Lung (tissue), 12 donors: Measurements from ENCODE around the gene ALPI. TPM values are rescaled to one million over a fixed set of nuclear protein-coding genes. Genes with fewer than 3 reads are reported as not detected.

ENCODE experiments used
- ATAC-seq: fragments of 200-7000 bp; cut with Tn5 transposase; one replicate; pipeline ENCODE4 v1.9.1; 2020; ENCODE audit warnings: moderate number of reproducible peaks; ENCODE audit not compliant: insufficient read depth, low FRiP score
- DNase-seq, 3 donors: peaks; one replicate each; pipeline ENCODE4 v3.0.0-alpha.2; 2013 to 2017
- H3K27ac ChIP-seq, 2 donors: one replicate each; pipeline ENCODE4 v1.5.1; 2013; ENCODE audit warnings: mild to moderate bottlenecking in 2 of 2, moderate library complexity in 2 of 2, control low read depth in 1 of 2, inconsistent platforms in 1 of 2, low read depth in 1 of 2, low read length in 1 of 2
- H3K27me3 ChIP-seq, 3 donors: one replicate each; pipeline ENCODE4 v1.5.1; 2013; ENCODE audit warnings: low read length in 2 of 3; ENCODE audit not compliant: control insufficient read depth in 3 of 3, insufficient read depth in 3 of 3
- H3K36me3 ChIP-seq, 4 donors: one replicate each; pipeline ENCODE4 v1.5.1; 2013; ENCODE audit warnings: low read length in 4 of 4, mild to moderate bottlenecking in 1 of 4, moderate library complexity in 1 of 4; ENCODE audit not compliant: control insufficient read depth in 4 of 4, insufficient read depth in 4 of 4
- H3K4me1 ChIP-seq, 5 donors: one replicate each; pipeline ENCODE4 v1.5.1; 2013; ENCODE audit warnings: low read length in 5 of 5, mild to moderate bottlenecking in 2 of 5, moderate library complexity in 1 of 5; ENCODE audit not compliant: control insufficient read depth in 5 of 5, insufficient read depth in 5 of 5
- H3K4me3 ChIP-seq: one replicate; pipeline ENCODE4 v1.5.1; 2013; ENCODE audit warnings: mild to moderate bottlenecking, control low read depth, moderate library complexity
- H3K9ac ChIP-seq, 2 donors: one replicate each; pipeline ENCODE4 v1.5.1; 2013; ENCODE audit warnings: low read length in 2 of 2, control low read depth in 1 of 2; ENCODE audit not compliant: insufficient read depth in 1 of 2
- H3K9me3 ChIP-seq, 4 donors: one replicate each; pipeline ENCODE4 v1.5.1; 2013; ENCODE audit warnings: low read length in 3 of 4, mild to moderate bottlenecking in 1 of 4, moderate library complexity in 1 of 4; ENCODE audit not compliant: control insufficient read depth in 4 of 4, insufficient read depth in 3 of 4
- WGBS, 2 donors: extraction: QIAGEN DNeasy Blood & Tissue Kit; methylation state at CpG; one replicate each; pipeline ENCODE4 v1.1.7; 2013; 5-methylcytosine and 5-hydroxymethylcytosine counted together
- polyA plus RNA-seq, 2 donors: library from polyadenylated mRNA; stranded (reverse); fragments of 200-250 nt; gene quantifications; one replicate each; pipeline ENCODE4 v1.2.1, GENCODE V29; 2013
- total RNA-seq, 2 donors: library from RNA; depleted of rRNA in 1 of 2; stranded (reverse); fragments of >200 nt in 1 of 2; gene quantifications; one replicate each; pipeline ENCODE4 v1.2.1, GENCODE V29; 2014 to 2021
- TF ChIP-seq, protein P1 (sequence below): IDR thresholded peaks from 2 replicates; pipeline ENCODE4 v1.5.1; 2012; ENCODE audit warnings: mild to moderate bottlenecking; ENCODE audit errors: control extremely low read depth, extremely low read depth
- donor health status: control.
- donor health status: control.
- donor health status: Bipolar disorder and iron deficiency.
- donor health status: healthy.
- donor health status: DM: yes; HTN: yes; CAD: no.

ALPI gene
- total and polyA plus RNA-seq, 4 donors: not detected

DNA sequence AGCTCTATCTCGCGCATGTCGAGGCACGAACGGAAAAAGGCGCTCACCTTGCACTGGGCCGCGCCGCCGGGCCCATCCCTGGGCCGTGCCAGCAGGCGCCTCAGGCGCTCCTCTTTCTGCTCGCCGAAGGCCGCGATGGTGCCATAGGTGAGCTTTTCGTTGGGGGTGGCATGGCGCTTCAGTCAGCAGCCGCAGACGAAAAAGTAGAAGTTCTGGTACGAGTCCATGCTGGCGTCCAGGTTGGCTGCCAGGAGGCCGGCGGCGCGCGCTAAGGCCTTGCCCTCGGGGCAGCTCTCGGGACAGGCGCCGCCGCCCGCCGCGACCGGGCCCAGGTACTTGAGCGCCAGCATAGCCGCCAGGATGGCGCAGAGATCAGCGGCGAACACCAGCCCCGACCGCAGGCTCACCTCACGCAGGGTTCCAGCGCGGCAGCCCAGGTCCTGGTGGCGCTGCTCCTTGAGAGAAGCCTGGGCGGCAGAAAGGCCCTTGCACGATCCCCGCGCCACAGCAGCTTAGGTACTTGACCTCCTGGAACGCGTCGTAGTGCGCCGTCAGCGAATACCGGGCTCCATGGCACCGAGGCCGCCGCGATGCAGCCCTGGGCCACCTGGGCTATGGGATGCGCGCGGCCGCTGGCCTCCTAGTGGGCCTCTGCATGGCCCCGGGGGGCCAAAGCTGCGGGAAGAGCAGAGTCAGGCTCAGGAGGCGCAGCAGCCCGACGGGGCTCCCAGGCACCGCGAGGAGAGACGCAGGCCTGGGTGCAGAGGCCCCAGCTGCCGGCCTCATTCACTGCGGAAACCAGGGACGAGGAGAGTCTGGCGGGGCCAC is 36.5 kb upstream of the ALPI start:
- H3K36me3 ChIP-seq: no peaks in the 10 kb centered on the region
- no peak overlapping the region for H3K27ac ChIP-seq
- H3K9me3 ChIP-seq: peaks cover 0 to 15% (median 2%) of the 10 kb centered on the region in 4 donors
- H3K4me1 ChIP-seq: peaks cover 0 to 11% (median 0%) of the 10 kb centered on the region in 5 donors
- no peak for DNase-seq
- peaks cover 14 to 65% (median 42%) of the 10 kb centered on the region in 3 donors for H3K27me3 ChIP-seq
- H3K4me3 ChIP-seq: no peak overlapping the region
- H3K9ac ChIP-seq: no peak overlapping the region
- no peak for ATAC-seq
- WGBS, 2 donors: 6 to 9% methylated on average over 77 to 79 of the region's 79 CpGs
- TF ChIP-seq, protein P1, sequence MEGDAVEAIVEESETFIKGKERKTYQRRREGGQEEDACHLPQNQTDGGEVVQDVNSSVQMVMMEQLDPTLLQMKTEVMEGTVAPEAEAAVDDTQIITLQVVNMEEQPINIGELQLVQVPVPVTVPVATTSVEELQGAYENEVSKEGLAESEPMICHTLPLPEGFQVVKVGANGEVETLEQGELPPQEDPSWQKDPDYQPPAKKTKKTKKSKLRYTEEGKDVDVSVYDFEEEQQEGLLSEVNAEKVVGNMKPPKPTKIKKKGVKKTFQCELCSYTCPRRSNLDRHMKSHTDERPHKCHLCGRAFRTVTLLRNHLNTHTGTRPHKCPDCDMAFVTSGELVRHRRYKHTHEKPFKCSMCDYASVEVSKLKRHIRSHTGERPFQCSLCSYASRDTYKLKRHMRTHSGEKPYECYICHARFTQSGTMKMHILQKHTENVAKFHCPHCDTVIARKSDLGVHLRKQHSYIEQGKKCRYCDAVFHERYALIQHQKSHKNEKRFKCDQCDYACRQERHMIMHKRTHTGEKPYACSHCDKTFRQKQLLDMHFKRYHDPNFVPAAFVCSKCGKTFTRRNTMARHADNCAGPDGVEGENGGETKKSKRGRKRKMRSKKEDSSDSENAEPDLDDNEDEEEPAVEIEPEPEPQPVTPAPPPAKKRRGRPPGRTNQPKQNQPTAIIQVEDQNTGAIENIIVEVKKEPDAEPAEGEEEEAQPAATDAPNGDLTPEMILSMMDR: no peak

DNA sequence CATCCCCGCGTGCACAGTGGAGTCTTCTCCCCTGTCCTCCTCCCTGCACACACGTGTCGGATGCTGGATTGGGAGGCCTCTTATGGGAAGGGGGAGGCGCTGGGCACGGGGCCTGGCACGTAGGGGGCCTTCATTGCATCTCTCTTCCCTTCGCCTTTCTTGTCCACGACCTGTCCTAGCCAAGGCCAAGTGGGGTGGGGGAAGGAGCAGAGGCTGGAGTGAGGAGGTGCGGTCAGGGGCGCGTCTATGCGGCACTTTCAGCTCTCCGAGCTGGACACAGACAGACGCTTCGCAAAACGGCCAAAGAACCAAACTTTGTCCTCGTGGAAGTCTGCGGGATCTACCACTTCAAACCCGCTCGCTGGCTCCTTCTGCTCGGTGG is 35.9 kb upstream of the ALPI start:
- H3K4me3 ChIP-seq: no peak overlapping the region
- H3K36me3 ChIP-seq: no peaks in the 10 kb centered on the region
- no peak overlapping the region for H3K9ac ChIP-seq
- H3K9me3 ChIP-seq: peaks cover 0 to 15% (median 2%) of the 10 kb centered on the region in 4 donors
- 11 to 20% methylated on average over 22 of the region's 22 CpGs for WGBS, 2 donors
- H3K27ac ChIP-seq: no peak overlapping the region
- DNase-seq (no peak), ATAC-seq (no peak)
- peaks cover 0 to 11% (median 0%) of the 10 kb centered on the region in 5 donors for H3K4me1 ChIP-seq
- H3K27me3 ChIP-seq: peaks cover 14 to 68% (median 42%) of the 10 kb centered on the region in 3 donors
- TF ChIP-seq, protein P1: no peak

DNA sequence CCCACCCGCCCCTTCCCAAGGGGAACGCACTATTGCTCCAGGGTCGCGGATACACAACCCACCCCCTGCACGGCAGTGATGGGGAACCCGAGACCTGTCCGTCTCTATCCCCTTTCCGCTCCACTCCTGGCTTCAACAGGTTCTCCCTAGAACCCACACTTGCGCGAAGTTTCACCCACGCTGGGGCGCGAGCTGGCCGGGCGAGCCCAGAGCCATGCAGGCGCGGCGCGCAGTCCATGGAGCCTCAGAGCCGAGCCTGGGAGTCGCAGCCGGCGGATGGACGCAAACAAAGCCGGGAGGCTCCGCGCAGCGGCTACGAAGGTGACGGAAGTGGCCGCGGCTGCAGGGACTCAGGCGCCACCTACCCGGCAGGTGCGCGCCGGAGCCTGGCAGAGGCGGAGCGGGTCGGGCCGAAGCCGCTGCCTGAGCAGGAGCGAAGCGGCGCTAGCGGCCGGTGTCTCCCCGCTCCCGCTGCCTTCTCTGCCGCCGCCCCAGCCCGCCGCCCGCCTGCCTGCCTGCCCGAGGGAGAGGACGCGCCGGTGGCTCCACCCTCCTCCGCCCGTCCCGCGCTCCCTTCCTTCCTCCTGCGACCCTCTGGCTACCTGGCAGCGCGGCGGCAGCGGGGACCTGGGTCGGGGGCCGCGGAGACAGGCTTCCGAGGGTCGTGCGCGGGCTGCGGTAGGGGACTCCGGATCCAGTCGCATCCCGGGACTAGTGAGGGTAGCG is 35.3 kb upstream of the ALPI start:
- peaks cover 0 to 15% (median 2%) of the 10 kb centered on the region in 4 donors for H3K9me3 ChIP-seq
- WGBS, 2 donors: 2 to 3% methylated on average over 62 to 79 of the region's 79 CpGs
- H3K9ac ChIP-seq: no peak overlapping the region
- H3K27ac ChIP-seq: no peak overlapping the region
- DNase-seq: peak; percentile 27 to 46 (median 43)
- peaks cover 0 to 11% (median 0%) of the 10 kb centered on the region in 5 donors for H3K4me1 ChIP-seq
- no peak overlapping the region for H3K4me3 ChIP-seq
- H3K36me3 ChIP-seq: no peaks in the 10 kb centered on the region
- TF ChIP-seq, protein P1: no peak
- peaks cover 14 to 68% (median 42%) of the 10 kb centered on the region in 3 donors for H3K27me3 ChIP-seq
- no peak for ATAC-seq
